Measurements from ENCODE around the gene C11orf21. TPM values are rescaled to one million over a fixed set of nuclear protein-coding genes. Genes with fewer than 3 reads are reported as not detected.

C11orf21 gene
- total and polyA plus RNA-seq, 2 experiments from 2014 or later = not detected

GRCh38 chr11:2273771-2274170, 27.9 kb downstream of the C11orf21 start:
- no peaks in the 10 kb centered on the region for H3F3A ChIP-seq (ENCODE audit: insufficient read depth)
- H3K9ac ChIP-seq = no peak overlapping the region
- no peaks in the 10 kb centered on the region for H3K4me1 ChIP-seq (ENCODE audit: insufficient read depth)
- in situ Hi-C loops (cut with MboI) = no loop called here
- no peak for DNase-seq
- H3K27ac ChIP-seq = no peak overlapping the region
- no peak overlapping the region for H2AFZ ChIP-seq
- H3K79me2 ChIP-seq (ENCODE audit: insufficient read depth) = no peaks in the 10 kb centered on the region
- no peak overlapping the region for H3K4me2 ChIP-seq (ENCODE audit: unreplicated experiment)
- H3K9me3 ChIP-seq (ENCODE audit: low read depth) = no peaks in the 10 kb centered on the region
- H3K27me3 ChIP-seq (replicated peaks; ENCODE audit: insufficient read depth) = peaks cover 69% of the 10 kb centered on the region
- 70 to 75% methylated on average over 12 of the region's 12 CpGs for WGBS, 2 experiments (ENCODE audit: low coverage in 1 of 2, low lambda C conversion rate in 2 of 2, missing lambda C conversion rate in 2 of 2)
- H3K9me2 ChIP-seq (ENCODE audit: insufficient read depth) = no peaks in the 10 kb centered on the region
- TF ChIP-seq EZH2phosphoT487 (IDR thresholded peaks at IDR 0.05; ENCODE audit: insufficient read depth, low read depth) (no peak), EZH2 (IDR thresholded peaks at IDR 0.05; ENCODE audit: insufficient read depth, poor library complexity, severe bottlenecking) (no peak)
- no peaks in the 10 kb centered on the region for H4K20me1 ChIP-seq (ENCODE audit: insufficient read depth)
- H3K4me3 ChIP-seq = no peak overlapping the region
- H3K36me3 ChIP-seq (ENCODE audit: low read depth) = no peaks in the 10 kb centered on the region

- Histone ChIP-seq H3K27ac (no peak overlapping the region), H2AFZ (no peak overlapping the region), H3K27me3 (replicated peaks; ENCODE audit: insufficient read depth) (peaks cover 70% of the 10 kb centered on the region), H3F3A (ENCODE audit: insufficient read depth) (no peaks in the 10 kb centered on the region), H3K4me3 (no peak overlapping the region), H3K4me2 (ENCODE audit: unreplicated experiment) (no peak overlapping the region), H3K9ac (no peak overlapping the region), H3K4me1 (ENCODE audit: insufficient read depth) (no peaks in the 10 kb centered on the region), H3K9me3 (ENCODE audit: low read depth) (no peaks in the 10 kb centered on the region), H3K79me2 (ENCODE audit: insufficient read depth) (no peaks in the 10 kb centered on the region), H3K9me2 (ENCODE audit: insufficient read depth) (no peaks in the 10 kb centered on the region), H3K36me3 (ENCODE audit: low read depth) (no peaks in the 10 kb centered on the region), H4K20me1 (ENCODE audit: insufficient read depth) (no peaks in the 10 kb centered on the region)
- WGBS, 2 experiments (ENCODE audit: low coverage in 1 of 2, low lambda C conversion rate in 2 of 2, missing lambda C conversion rate in 2 of 2) = 75 to 80% methylated on average over 15 of the region's 15 CpGs
- in situ Hi-C loops (cut with MboI) = no loop called here
- no peak for TF ChIP-seq EZH2phosphoT487 (IDR thresholded peaks at IDR 0.05; ENCODE audit: insufficient read depth, low read depth)
- TF ChIP-seq EZH2 (IDR thresholded peaks at IDR 0.05; ENCODE audit: insufficient read depth, poor library complexity, severe bottlenecking) = no peak
- no peak for DNase-seq
These were observed 28.4 kb downstream of the C11orf21 start for GRCh38 chr11:2273311-2273710.

GRCh38 chr11:2272946-2273280, 28.8 kb downstream of the C11orf21 start:
- 50 to 56% methylated on average over 7 of the region's 7 CpGs for WGBS, 2 experiments (ENCODE audit: low coverage in 1 of 2, low lambda C conversion rate in 2 of 2, missing lambda C conversion rate in 2 of 2)
- Histone ChIP-seq H3K9me2 (ENCODE audit: insufficient read depth) (no peaks in the 10 kb centered on the region), H3K79me2 (ENCODE audit: insufficient read depth) (no peaks in the 10 kb centered on the region), H3K36me3 (ENCODE audit: low read depth) (no peaks in the 10 kb centered on the region), H3K9me3 (ENCODE audit: low read depth) (no peaks in the 10 kb centered on the region), H3K4me3 (no peak overlapping the region), H3F3A (ENCODE audit: insufficient read depth) (no peaks in the 10 kb centered on the region), H3K4me1 (ENCODE audit: insufficient read depth) (no peaks in the 10 kb centered on the region), H2AFZ (no peak overlapping the region), H3K9ac (no peak overlapping the region), H4K20me1 (ENCODE audit: insufficient read depth) (no peaks in the 10 kb centered on the region), H3K4me2 (ENCODE audit: unreplicated experiment) (no peak overlapping the region), H3K27me3 (replicated peaks; ENCODE audit: insufficient read depth) (peaks cover 69% of the 10 kb centered on the region), H3K27ac (no peak overlapping the region)
- no peak for DNase-seq
- no peak for TF ChIP-seq EZH2phosphoT487 (IDR thresholded peaks at IDR 0.05; ENCODE audit: insufficient read depth, low read depth)
- TF ChIP-seq EZH2 (IDR thresholded peaks at IDR 0.05; ENCODE audit: insufficient read depth, poor library complexity, severe bottlenecking) = no peak
- in situ Hi-C loops (cut with MboI) = no loop called here

DNA sequence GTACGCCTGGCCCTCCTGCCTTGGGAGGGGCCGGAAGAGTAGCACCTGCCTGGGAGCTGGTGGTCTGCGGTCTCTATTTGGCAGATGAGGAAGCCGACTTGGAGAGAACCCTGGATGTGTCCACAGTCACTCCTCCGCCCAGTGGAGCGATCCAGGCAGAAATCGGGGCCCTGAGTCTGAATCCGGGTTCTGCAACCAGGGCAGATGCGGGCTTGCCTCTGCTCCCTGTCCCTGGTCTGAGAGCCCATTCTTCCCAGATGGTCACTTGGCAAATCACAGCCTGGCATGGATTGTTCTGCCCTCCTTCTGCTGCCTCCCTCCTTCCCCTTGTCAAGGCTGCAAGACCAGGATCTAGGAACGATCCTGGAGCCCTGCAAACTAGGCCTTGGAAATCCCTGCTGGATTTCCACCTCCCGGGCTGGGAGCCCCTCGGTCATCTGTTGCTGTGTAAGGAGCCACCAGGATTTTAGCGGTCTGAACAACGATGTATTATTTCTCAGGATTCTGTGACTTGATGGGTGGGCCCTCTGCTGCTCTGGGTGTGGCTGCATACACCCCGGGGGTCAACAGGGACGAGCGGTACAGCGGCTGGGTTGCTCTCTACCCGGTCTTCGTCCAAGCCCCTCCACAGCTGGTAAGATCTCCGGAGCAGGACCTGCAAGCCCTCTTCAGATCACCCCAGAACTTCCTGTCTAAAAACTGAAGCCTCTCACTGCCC, 29.3 kb downstream of the C11orf21 start:
- Histone ChIP-seq H3K9ac (no peak overlapping the region), H4K20me1 (ENCODE audit: insufficient read depth) (no peaks in the 10 kb centered on the region), H3K9me2 (ENCODE audit: insufficient read depth) (no peaks in the 10 kb centered on the region), H3K27ac (no peak overlapping the region), H3K4me1 (ENCODE audit: insufficient read depth) (no peaks in the 10 kb centered on the region), H3F3A (ENCODE audit: insufficient read depth) (no peaks in the 10 kb centered on the region), H3K4me3 (no peak overlapping the region), H3K36me3 (ENCODE audit: low read depth) (no peaks in the 10 kb centered on the region), H3K79me2 (ENCODE audit: insufficient read depth) (no peaks in the 10 kb centered on the region), H3K9me3 (ENCODE audit: low read depth) (no peaks in the 10 kb centered on the region), H2AFZ (no peak overlapping the region), H3K27me3 (replicated peaks; ENCODE audit: insufficient read depth) (peaks cover 64% of the 10 kb centered on the region), H3K4me2 (ENCODE audit: unreplicated experiment) (no peak overlapping the region)
- DNase-seq = no peak
- in situ Hi-C loops (cut with MboI) = no loop called here
- no peak for TF ChIP-seq EZH2phosphoT487 (IDR thresholded peaks at IDR 0.05; ENCODE audit: insufficient read depth, low read depth)
- no peak for TF ChIP-seq EZH2 (IDR thresholded peaks at IDR 0.05; ENCODE audit: insufficient read depth, poor library complexity, severe bottlenecking)
- WGBS, 2 experiments (ENCODE audit: low coverage in 1 of 2, low lambda C conversion rate in 2 of 2, missing lambda C conversion rate in 2 of 2) = 60 to 63% methylated on average over 20 to 21 of the region's 21 CpGs

All from GM23248 (cell line).